H1 (cell line): ENCODE results near the gene EXT2. TPM values are rescaled to one million over a fixed set of nuclear protein-coding genes. Genes with fewer than 3 reads are reported as not detected.

Experiments
- CTCF ChIA-PET: fragments of 300-600 bp; sonication (Branson Sonifier 250); formaldehyde crosslinking; loops from one replicate; lab custom pipeline; 2021; ENCODE audit not compliant: partially characterized antibody; lab: Charles Lee
- POLR2A ChIA-PET: fragments of 300-600 bp; sonication (Branson Sonifier 250); formaldehyde crosslinking; loops from one replicate; lab custom pipeline; 2021; ENCODE audit warnings: inconsistent platforms; ENCODE audit not compliant: partially characterized antibody; lab: Charles Lee
- DNase-seq, 2 experiments: peaks; one replicate each; pipeline versions ENCODE4 v3.0.0 to v3.0.0-alpha.2; 2010 to 2022; ENCODE audit warnings: low spot score in 2 of 2, low read depth in 1 of 2, mixed read lengths in 1 of 2
- FAIRE-seq: peaks from 2 replicates; lab custom pipeline; 2011; peaks lifted over from hg19 to GRCh38; lab: Jason Lieb, UNC
- H2AFZ ChIP-seq: 2 replicates; pipeline ENCODE4 v1.8.1; 2012; ENCODE audit warnings: low read length, inconsistent platforms
- H2AK5ac ChIP-seq: 2 replicates; pipeline ENCODE4 v1.6.1; 2013; ENCODE audit warnings: low read depth, low read length
- H2BK120ac ChIP-seq: replicated peaks from 2 replicates; pipeline ENCODE3; 2013; ENCODE audit warnings: low read depth, low read length, inconsistent platforms
- H2BK12ac ChIP-seq: 2 replicates; pipeline ENCODE4 v1.6.1; 2013; ENCODE audit warnings: low read depth, low read length
- H2BK15ac ChIP-seq: 2 replicates; pipeline ENCODE4 v1.6.1; 2013; ENCODE audit warnings: low read length
- H2BK20ac ChIP-seq: 2 replicates; pipeline ENCODE4 v1.6.1; 2013; ENCODE audit warnings: low read length
- H2BK5ac ChIP-seq: 2 replicates; pipeline ENCODE4 v1.6.1; 2013; ENCODE audit warnings: low read depth, low read length
- H3K14ac ChIP-seq: 2 replicates; pipeline ENCODE4 v1.6.1; 2013; ENCODE audit warnings: inconsistent platforms; ENCODE audit not compliant: insufficient read length
- H3K18ac ChIP-seq: 2 replicates; pipeline ENCODE4 v1.6.1; 2013; ENCODE audit warnings: low read length; ENCODE audit errors: extremely low read depth
- H3K23ac ChIP-seq: 2 replicates; pipeline ENCODE4 v1.6.1; 2013; ENCODE audit warnings: inconsistent platforms; ENCODE audit not compliant: insufficient read length
- H3K23me2 ChIP-seq: 2 replicates; pipeline ENCODE4 v1.6.1; 2013; ENCODE audit warnings: low read depth, low read length
- H3K27ac ChIP-seq: 2 replicates; pipeline ENCODE4 v1.6.1; 2011; ENCODE audit warnings: low read depth, low read length, inconsistent platforms
- H3K27me3 ChIP-seq, 4 experiments: replicated peaks in 1 of 4; 1 replicate in 1 of 4; 2 replicates in 3 of 4; pipeline versions ENCODE4 v1.6.1 to v1.8.1; 2011 to 2013; ENCODE audit warnings: low read length in 3 of 4, mild to moderate bottlenecking in 3 of 4, inconsistent platforms in 2 of 4, mixed read lengths in 2 of 4, moderate library complexity in 1 of 4; ENCODE audit not compliant: control insufficient read depth in 3 of 4, insufficient read depth in 3 of 4; ENCODE audit errors: extremely low read depth in 1 of 4
- H3K36me3 ChIP-seq, 4 experiments: 2 replicates each; pipeline versions ENCODE4 v1.6.1 to v1.8.1; 2011 to 2013; ENCODE audit warnings: mild to moderate bottlenecking in 4 of 4, low read length in 3 of 4, moderate library complexity in 2 of 4, control low read depth in 1 of 4, inconsistent platforms in 1 of 4; ENCODE audit not compliant: insufficient read depth in 4 of 4, control insufficient read depth in 2 of 4
- H3K4ac ChIP-seq: replicated peaks from 2 replicates; pipeline ENCODE3; 2013; ENCODE audit warnings: low read length, low read depth, mixed read lengths, inconsistent platforms; ENCODE audit not compliant: insufficient read length
- H3K4me1 ChIP-seq, 4 experiments: replicated peaks in 1 of 4; 1 replicate in 1 of 4; 2 replicates in 3 of 4; pipeline versions ENCODE4 v1.6.1 to v1.8.1; 2011 to 2013; ENCODE audit warnings: low read length in 3 of 4, inconsistent platforms in 2 of 4, mixed read lengths in 1 of 4; ENCODE audit not compliant: insufficient read depth in 4 of 4, control insufficient read depth in 3 of 4
- H3K4me2 ChIP-seq, 2 experiments: 2 replicates each; pipeline versions ENCODE4 v1.6.1 to v1.8.1; 2011 to 2013; ENCODE audit warnings: low read depth in 2 of 2, low read length in 2 of 2, control low read depth in 1 of 2, inconsistent platforms in 1 of 2, mild to moderate bottlenecking in 1 of 2; ENCODE audit not compliant: insufficient read depth in 1 of 2
- H3K4me3 ChIP-seq, 4 experiments: fragments of 200-600, 300-600 bp in 1 of 4; sonication (generic), shearing (Covaris generic), sonication (Bioruptor Twin) in 1 of 4; 2 replicates each; pipeline versions ENCODE4 v1.5.1 to v1.8.1; 2011 to 2016; ENCODE audit warnings: low read length in 4 of 4, low read depth in 3 of 4, control low read depth in 2 of 4, inconsistent platforms in 2 of 4, mild to moderate bottlenecking in 2 of 4, mixed read lengths in 1 of 4, moderate library complexity in 1 of 4; ENCODE audit not compliant: insufficient read depth in 2 of 4; ENCODE audit errors: extremely low read depth in 1 of 4
- H3K56ac ChIP-seq: replicated peaks from 2 replicates; pipeline ENCODE3; 2013; ENCODE audit warnings: low read depth, mild to moderate bottlenecking, mixed read lengths, low read length, inconsistent platforms; ENCODE audit not compliant: insufficient read length
- H3K79me1 ChIP-seq: 2 replicates; pipeline ENCODE4 v1.6.1; 2013; ENCODE audit warnings: low read depth, low read length, control low read depth
- H3K79me2 ChIP-seq, 2 experiments: 2 replicates each; pipeline versions ENCODE4 v1.6.1 to v1.8.1; 2012 to 2013; ENCODE audit warnings: low read length in 2 of 2, mild to moderate bottlenecking in 2 of 2, inconsistent platforms in 1 of 2; ENCODE audit not compliant: insufficient read depth in 2 of 2, control insufficient read depth in 1 of 2
- H3K9ac ChIP-seq, 4 experiments: replicated peaks in 1 of 4; 1 replicate in 1 of 4; 2 replicates in 3 of 4; pipeline versions ENCODE4 v1.6.1 to v1.8.1; 2011 to 2013; ENCODE audit warnings: low read depth in 3 of 4, low read length in 3 of 4, control low read depth in 2 of 4, mild to moderate bottlenecking in 2 of 4, moderate library complexity in 2 of 4, inconsistent platforms in 1 of 4; ENCODE audit errors: extremely low read depth in 1 of 4
- H3K9me3 ChIP-seq, 2 experiments: 2 replicates each; pipeline versions ENCODE4 v1.6.1 to v1.8.1; 2012 to 2013; ENCODE audit warnings: mild to moderate bottlenecking in 2 of 2, moderate library complexity in 2 of 2, control low read depth in 1 of 2, inconsistent platforms in 1 of 2, low read depth in 1 of 2, low read length in 1 of 2, mixed read lengths in 1 of 2; ENCODE audit not compliant: insufficient read depth in 2 of 2
- H4K20me1 ChIP-seq, 2 experiments: replicated peaks in 1 of 2; 2 replicates each; pipeline versions ENCODE3 to v1.8.1; 2011 to 2013; ENCODE audit warnings: inconsistent platforms in 2 of 2, low read length in 2 of 2, mild to moderate bottlenecking in 1 of 2; ENCODE audit not compliant: insufficient read depth in 2 of 2, control insufficient read depth in 1 of 2
- H4K5ac ChIP-seq: 2 replicates; pipeline ENCODE4 v1.6.1; 2013; ENCODE audit warnings: low read length, low read depth, mixed read lengths, inconsistent platforms; ENCODE audit not compliant: insufficient read length
- H4K8ac ChIP-seq: 2 replicates; pipeline ENCODE4 v1.8.0; 2013; ENCODE audit warnings: mild to moderate bottlenecking, moderate library complexity, low read length, inconsistent platforms; ENCODE audit not compliant: insufficient read depth; ENCODE audit errors: extremely low read depth
- H4K91ac ChIP-seq: replicated peaks from 2 replicates; pipeline ENCODE3; 2013; ENCODE audit warnings: low read length, mixed read lengths, inconsistent platforms; ENCODE audit not compliant: insufficient read length
- CBX8 ChIP-seq: fragments of 300-800, 300-1000 bp; sonication (generic); IDR thresholded peaks from 2 replicates; pipeline ENCODE4 v1.7.1; 2016; ENCODE audit warnings: low read depth, low read length, borderline replicate concordance
- HDAC6 ChIP-seq: IDR thresholded peaks from one replicate; pipeline ENCODE4 v1.7.1; 2012; ENCODE audit warnings: low read depth, mild to moderate bottlenecking, inconsistent platforms, low read length, moderate library complexity
- RNF2 ChIP-seq: fragments of 200-900, 300-1000 bp; sonication (generic); IDR thresholded peaks from 2 replicates; pipeline ENCODE4 v1.7.1; 2016; ENCODE audit warnings: borderline replicate concordance, low read depth, mild to moderate bottlenecking, antibody characterized with exemption, low read length; ENCODE audit not compliant: poor library complexity, severe bottlenecking; ENCODE audit errors: missing control alignments
- SIX5 ChIP-seq: IDR thresholded peaks from 2 replicates; pipeline ENCODE4 v1.6.1; 2011; ENCODE audit warnings: mild to moderate bottlenecking, low read depth, low read length
- SRF ChIP-seq: IDR thresholded peaks from 2 replicates; pipeline ENCODE4 v1.6.1; 2011; ENCODE audit warnings: mild to moderate bottlenecking, low read depth, low read length, moderate library complexity
- TAF1 ChIP-seq: IDR thresholded peaks from 2 replicates; pipeline ENCODE4 v1.6.1; 2011; ENCODE audit warnings: mild to moderate bottlenecking, low read depth, low read length
- WGBS, 2 experiments: shearing (Covaris generic) in 1 of 2; methylation state at CpG; one replicate each; pipeline versions ENCODE4 v1.1.6 to v1.1.7; 2013 to 2015; ENCODE audit warnings: low lambda C conversion rate in 2 of 2, mixed read lengths in 2 of 2, inconsistent platforms in 1 of 2, low coverage in 1 of 2, missing lambda C conversion rate in 1 of 2; ENCODE audit not compliant: insufficient replicate concordance in 2 of 2, insufficient coverage in 1 of 2, insufficient read length in 1 of 2; ENCODE audit errors: extremely low coverage in 1 of 2, missing lambda C conversion rate in 1 of 2; 5-methylcytosine and 5-hydroxymethylcytosine counted together
- polyA plus RNA-seq, 7 experiments: library from polyadenylated mRNA; depleted of rRNA in 3 of 7; stranded (reverse) in 5 of 7; unstranded in 2 of 7; fragments of >200 nt in 5 of 7; fragments of 200-250 nt in 2 of 7; gene quantifications; 1 replicate in 5 of 7; 2 replicates in 1 of 7; 4 replicates in 1 of 7; pipeline versions ENCODE4 v1.2.1 to v1.2.3, GENCODE V29; 2011 to 2013; ENCODE audit warnings: missing spikeins in 2 of 7, mixed read lengths in 2 of 7
- total RNA-seq: library from RNA; stranded (reverse); fragmentation: NEBNext Ultra II Directional; extraction: Animal tissue kit (Norgen Biotek cat#: 25700); gene quantifications from 2 replicates; pipeline ENCODE4 v1.2.1, GENCODE V29; 2021
- TF ChIP-seq, protein P1 (sequence below): IDR thresholded peaks from 2 replicates; pipeline ENCODE4 v1.6.1; 2012; ENCODE audit warnings: low read length, inconsistent platforms
- TF ChIP-seq, protein P2 (sequence below): IDR thresholded peaks from 2 replicates; pipeline ENCODE4 v1.6.1; 2012; ENCODE audit warnings: inconsistent platforms

Gene EXT2
- total and polyA plus RNA-seq, 2 of the 8 experiments (the other 6 are each of a cell fraction or from before 2014, with no cell fraction given): 29.8 to 42.8 TPM

DNA sequence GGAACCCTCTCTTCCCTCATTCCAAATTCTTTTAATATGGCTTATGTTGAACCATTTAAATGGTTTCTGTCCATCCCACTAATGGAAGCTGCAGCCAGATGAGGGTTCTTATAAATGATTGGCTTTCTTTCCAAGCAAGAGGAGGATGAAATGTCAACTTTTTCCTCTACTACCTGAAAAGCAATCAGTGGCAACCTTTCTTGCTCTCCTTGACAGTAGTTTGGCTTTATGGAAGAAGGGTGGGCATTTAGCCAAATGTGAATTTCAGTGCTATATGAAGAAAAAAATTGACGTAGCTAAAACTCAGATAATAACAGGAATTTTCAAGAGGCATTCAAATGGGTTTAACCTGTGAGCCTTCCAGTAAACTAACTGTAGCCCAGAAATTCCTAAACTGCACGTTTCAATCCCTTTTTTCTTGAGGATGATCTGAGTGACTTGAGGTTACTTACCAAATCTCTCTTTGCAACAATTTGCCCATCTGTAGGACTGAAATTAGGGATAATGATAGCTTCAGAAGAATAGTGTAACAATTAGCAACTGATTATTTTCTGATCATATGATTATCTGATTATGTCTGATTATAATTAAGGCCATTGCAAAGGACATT lies 90.9 kb downstream of the EXT2 start:
- Histone ChIP-seq H2BK12ac (no peak overlapping the region), H2AK5ac (no peak overlapping the region), H3K27ac (no peak overlapping the region), H4K91ac (no peak overlapping the region), H2BK15ac (no peak overlapping the region), H3K27me3 (no peaks in the 10 kb centered on the region), H2BK20ac (no peak overlapping the region), H2BK5ac (no peak overlapping the region), H3K23ac (no peak overlapping the region), H3K14ac (no peak overlapping the region), H3K4me3 (no peak overlapping the region), H3K4me1 (peaks cover 0 to 8% (median 6%) of the 10 kb centered on the region in 4 experiments; a peak in 3 of 7 replicates), H3K4me2 (no peak overlapping the region), H3K23me2 (no peaks in the 10 kb centered on the region), H2BK120ac (no peak overlapping the region), H4K5ac (no peak overlapping the region), H2AFZ (no peak overlapping the region), H3K79me2 (no peaks in the 10 kb centered on the region), H3K36me3 (peaks cover 0 to 2% (median 0%) of the 10 kb centered on the region in 4 experiments; a peak in 2 of 8 replicates), H3K18ac (no peak overlapping the region), H4K20me1 (no peaks in the 10 kb centered on the region), H3K9me3 (peaks cover 10 to 14% of the 10 kb centered on the region in 2 experiments), H3K4ac (no peak overlapping the region), H3K9ac (no peak overlapping the region), H4K8ac (no peak overlapping the region), H3K79me1 (no peaks in the 10 kb centered on the region), H3K56ac (no peak overlapping the region)
- 78% methylated on average over 2 of the region's 2 CpGs; no CpG with 5 or more reads in 1 of the 2 experiments for WGBS, 2 experiments
- ChIA-PET CTCF (interaction anchor here (0.9 to 1.8 kb wide), 4 partner anchors 20 to 99 kb away, joined by 3 to 4 read pairs (median 3); no protein-coding TSS in a partner anchor), POLR2A (no interaction called here)
- TF ChIP-seq, protein P1, sequence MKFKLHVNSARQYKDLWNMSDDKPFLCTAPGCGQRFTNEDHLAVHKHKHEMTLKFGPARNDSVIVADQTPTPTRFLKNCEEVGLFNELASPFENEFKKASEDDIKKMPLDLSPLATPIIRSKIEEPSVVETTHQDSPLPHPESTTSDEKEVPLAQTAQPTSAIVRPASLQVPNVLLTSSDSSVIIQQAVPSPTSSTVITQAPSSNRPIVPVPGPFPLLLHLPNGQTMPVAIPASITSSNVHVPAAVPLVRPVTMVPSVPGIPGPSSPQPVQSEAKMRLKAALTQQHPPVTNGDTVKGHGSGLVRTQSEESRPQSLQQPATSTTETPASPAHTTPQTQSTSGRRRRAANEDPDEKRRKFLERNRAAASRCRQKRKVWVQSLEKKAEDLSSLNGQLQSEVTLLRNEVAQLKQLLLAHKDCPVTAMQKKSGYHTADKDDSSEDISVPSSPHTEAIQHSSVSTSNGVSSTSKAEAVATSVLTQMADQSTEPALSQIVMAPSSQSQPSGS: no peak
- TF ChIP-seq, protein P2, sequence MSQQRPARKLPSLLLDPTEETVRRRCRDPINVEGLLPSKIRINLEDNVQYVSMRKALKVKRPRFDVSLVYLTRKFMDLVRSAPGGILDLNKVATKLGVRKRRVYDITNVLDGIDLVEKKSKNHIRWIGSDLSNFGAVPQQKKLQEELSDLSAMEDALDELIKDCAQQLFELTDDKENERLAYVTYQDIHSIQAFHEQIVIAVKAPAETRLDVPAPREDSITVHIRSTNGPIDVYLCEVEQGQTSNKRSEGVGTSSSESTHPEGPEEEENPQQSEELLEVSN: no peak
- TF ChIP-seq SIX5: no peak
- no peak for TF ChIP-seq SRF
- no peak for TF ChIP-seq RNF2
- TF ChIP-seq CBX8: no peak
- no peak for TF ChIP-seq TAF1
- no peak for TF ChIP-seq HDAC6
- FAIRE-seq: no peak
- no peak for DNase-seq
